GM15510 (cell line): ENCODE data around the gene OPCML.

Experiments
- POLR2A ChIP-seq: IDR thresholded peaks from 3 replicates; pipeline ENCODE4 v1.6.1; 2011; ENCODE audit warnings: borderline replicate concordance; ENCODE audit not compliant: insufficient read length; ENCODE audit errors: extremely low read depth

OPCML gene

GRCh38 chr11:132429685-132430084 lies 1102.6 kb downstream of the OPCML start:
- no peak for TF ChIP-seq POLR2A

DNA sequence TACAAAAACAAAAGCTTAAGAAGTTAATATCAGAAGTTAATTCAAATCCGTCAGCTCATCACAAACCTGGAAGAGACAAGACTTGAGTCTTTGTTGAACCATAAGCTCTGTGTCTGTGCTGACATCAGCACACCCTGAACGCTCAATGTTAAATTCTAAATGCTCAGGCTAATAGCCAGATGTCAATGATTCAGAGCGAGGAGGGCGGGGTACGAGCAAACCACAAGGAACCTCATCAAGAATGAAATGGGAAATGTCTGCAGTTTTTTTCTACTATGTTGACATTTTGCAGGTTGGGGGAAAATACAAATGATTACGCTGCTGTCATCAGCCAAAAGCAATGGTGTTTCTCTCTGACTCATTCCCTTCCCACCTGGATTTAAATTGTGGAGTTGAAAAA lies 1104.7 kb downstream of the OPCML start:
- TF ChIP-seq POLR2A = no peak

GRCh38 chr11:132424433-132424832 lies 1107.9 kb downstream of the OPCML start:
- no peak for TF ChIP-seq POLR2A

DNA sequence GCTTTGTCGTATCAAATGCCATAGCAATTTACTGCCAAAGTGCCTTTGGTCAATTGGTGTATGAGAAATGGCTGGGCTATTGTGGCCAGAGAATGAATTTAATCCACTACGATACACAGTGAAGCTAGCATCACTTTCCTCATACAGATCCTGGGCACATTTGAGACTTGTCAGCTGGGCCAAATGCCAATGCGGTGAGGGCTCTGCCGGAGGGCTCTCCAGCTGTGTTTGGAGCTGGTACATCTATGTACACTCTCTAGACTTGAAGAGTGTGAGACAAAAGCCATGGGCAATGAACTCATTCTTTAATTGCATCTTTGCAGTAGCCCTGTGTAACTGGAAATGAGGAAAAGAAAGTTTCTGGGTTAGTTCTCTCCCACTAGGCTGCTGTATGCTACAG lies 1109.0 kb downstream of the OPCML start:
- TF ChIP-seq POLR2A = no peak

- no peak for TF ChIP-seq POLR2A
These were observed 1109.6 kb downstream of the OPCML start for GRCh38 chr11:132422722-132423121.

GRCh38 chr11:132421555-132421954 lies 1110.7 kb downstream of the OPCML start:
- no peak for TF ChIP-seq POLR2A

GRCh38 chr11:132414451-132414850 lies 1117.8 kb downstream of the OPCML start:
- TF ChIP-seq POLR2A = no peak

DNA sequence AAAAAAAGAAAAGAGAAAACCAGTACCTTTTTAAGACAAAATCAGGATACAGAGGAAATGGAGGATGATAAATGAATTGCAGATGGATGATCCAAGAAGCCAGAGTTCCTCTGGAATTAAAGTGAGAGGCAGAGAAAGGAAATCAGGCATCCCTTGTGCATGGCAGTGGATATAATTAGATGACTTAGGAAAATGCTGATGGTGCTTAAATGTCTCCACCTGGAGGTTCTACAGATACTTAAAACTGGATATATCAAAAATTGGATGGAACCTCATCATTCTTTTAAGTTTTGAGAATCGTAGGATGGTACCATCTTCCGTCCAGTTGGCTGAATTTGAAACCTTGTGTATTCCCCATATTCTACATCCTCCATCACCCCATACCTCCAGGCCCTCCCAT lies 1121.9 kb downstream of the OPCML start:
- TF ChIP-seq POLR2A = no peak

DNA sequence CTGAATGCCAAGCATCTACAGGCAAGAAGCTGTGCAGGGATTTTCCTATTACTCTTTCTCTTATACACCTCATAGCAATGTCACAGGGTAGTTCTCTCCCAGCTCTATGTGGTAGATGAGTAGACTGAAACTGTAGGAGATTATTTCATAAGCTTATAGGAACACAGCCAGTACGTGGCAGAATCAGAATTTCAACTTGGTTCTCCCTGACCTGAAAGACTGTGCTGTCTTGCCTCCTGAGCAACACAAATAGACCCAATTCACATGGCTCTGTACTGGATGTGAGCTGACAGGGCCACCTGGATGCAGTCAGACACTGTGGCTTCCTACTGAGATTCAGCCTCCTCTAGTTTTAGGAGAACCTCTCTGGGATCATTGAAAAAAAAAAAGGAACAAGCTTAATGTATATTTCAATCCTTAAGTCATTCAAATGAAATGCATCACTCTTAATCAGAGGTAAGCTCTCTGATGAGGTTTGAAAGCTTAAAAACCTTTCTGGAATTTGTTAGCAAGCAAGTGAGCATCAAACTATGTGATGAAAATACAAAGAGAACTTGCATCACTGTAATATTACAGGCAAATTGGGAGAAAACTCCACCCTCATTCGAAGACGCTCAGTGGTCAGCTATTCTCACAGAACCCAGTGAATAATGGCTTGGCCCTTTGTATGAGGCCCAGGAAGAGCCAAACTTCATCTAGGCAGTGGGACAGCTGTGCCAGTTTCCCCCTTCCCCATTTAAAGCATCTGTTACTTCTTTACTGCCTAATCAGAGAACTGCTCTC lies 1122.5 kb downstream of the OPCML start:
- no peak for TF ChIP-seq POLR2A

DNA sequence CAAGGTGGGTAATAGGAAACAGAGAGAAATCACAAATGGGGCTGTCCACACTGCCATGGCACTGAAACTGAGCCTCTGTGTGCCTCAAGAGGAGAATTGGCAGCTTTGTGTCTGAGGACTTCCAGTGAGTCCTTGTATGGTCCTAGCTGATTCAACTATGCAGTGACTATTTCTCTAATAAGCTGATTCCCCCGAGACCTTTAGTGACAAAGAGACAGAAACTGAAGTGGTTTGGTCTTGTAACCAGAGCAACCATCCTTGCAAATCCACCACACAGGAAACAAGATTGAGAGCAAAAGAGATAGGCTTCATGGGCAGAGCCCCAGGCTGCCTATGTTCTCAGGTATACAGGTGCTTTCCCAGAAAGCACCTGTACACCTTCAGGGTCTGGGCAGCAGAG lies 1123.4 kb downstream of the OPCML start:
- no peak for TF ChIP-seq POLR2A

- TF ChIP-seq POLR2A = no peak
These were observed 1126.6 kb downstream of the OPCML start for GRCh38 chr11:132405728-132406127.

DNA sequence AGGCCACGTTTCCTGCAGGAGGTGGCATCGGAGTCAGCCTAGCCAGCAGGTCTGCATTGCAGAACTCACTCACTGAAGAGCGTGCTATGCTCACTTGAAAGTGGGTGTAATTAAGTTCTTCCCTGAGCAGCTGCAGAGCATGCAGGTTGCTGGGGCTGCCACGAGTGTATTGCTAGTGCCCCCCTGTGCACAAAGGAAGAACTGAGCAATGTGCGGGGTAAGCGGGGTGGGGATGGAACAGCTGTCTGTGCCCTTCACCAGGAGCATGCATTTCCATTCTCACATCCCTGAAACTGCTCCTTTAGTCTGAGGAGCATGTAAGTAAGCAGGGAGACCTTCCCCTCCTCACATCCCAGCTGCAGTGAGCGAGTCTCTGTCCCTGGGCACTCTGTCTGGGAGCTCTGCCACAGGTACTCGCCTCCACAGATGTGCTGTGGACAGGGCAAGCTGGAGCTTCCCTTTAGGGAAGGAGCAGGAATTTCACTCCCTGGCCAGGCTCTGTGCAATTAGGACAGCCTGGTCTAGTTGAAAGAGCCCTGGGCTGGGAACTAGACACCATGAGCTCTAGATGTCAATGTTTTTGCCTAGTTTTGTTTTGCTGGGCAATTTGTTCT lies 1130.1 kb downstream of the OPCML start:
- no peak for TF ChIP-seq POLR2A

DNA sequence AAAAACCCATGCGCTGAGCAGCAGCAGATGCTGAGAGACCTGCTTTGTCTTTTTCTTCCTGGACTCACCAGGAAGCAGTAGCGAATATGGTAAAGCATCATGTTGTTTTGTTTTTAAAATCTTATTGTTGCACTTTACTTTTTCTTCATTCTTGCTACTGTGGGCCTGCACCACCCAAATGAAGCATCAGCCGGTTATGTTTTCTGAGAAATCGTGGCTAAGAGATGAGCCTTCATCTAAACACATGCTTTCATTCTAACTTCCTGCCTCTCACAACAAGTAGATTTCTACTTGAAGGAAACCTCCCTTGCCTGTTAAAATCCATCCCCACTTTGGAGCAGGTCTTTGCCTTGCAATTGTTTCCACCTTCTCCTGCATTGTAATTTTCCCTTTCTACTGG lies 1136.0 kb downstream of the OPCML start:
- TF ChIP-seq POLR2A = no peak

DNA sequence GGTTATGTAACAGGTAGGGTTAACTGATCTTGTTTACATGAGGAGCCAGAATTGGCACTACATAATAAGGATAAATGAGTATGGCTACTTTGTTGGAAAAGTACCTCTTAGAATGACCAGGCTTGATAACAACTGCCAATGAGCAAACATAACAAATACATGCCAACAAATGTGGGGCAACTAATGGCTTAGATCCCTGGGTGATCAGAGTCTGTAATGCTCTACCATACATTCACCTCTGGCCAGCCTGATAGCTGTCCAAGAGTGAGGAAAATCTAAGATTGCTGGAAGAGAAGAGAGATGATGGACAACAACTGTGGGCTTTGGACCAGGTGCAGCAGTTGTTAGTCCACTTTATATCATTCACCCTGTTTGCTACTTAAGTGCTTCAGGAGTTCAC lies 1136.9 kb downstream of the OPCML start:
- no peak for TF ChIP-seq POLR2A

- no peak for TF ChIP-seq POLR2A
These were observed 1152.8 kb downstream of the OPCML start for GRCh38 chr11:132379540-132379939.
